Stimulated activated CD8-positive, alpha-beta memory T cell treated with anti-CD3 and anti-CD28 coated beads, Interleukin-15, amount 100 ng/mL, for 4 hours (primary cell): ENCODE results near the gene ARHGEF17.

Experiments
- DNase-seq, 2 donors: peaks; one replicate each; pipeline ENCODE4 v3.0.0-alpha.2; 2020; ENCODE audit warnings: low read depth in 2 of 2

Gene ARHGEF17

GRCh38 chr11:73393479-73394415, 85.7 kb downstream of the ARHGEF17 start:
- DNase-seq = peak; percentile 31 to 43

- DNase-seq = no peak
These were observed 86.6 kb downstream of the ARHGEF17 start for GRCh38 chr11:73394416-73395296.

DNA sequence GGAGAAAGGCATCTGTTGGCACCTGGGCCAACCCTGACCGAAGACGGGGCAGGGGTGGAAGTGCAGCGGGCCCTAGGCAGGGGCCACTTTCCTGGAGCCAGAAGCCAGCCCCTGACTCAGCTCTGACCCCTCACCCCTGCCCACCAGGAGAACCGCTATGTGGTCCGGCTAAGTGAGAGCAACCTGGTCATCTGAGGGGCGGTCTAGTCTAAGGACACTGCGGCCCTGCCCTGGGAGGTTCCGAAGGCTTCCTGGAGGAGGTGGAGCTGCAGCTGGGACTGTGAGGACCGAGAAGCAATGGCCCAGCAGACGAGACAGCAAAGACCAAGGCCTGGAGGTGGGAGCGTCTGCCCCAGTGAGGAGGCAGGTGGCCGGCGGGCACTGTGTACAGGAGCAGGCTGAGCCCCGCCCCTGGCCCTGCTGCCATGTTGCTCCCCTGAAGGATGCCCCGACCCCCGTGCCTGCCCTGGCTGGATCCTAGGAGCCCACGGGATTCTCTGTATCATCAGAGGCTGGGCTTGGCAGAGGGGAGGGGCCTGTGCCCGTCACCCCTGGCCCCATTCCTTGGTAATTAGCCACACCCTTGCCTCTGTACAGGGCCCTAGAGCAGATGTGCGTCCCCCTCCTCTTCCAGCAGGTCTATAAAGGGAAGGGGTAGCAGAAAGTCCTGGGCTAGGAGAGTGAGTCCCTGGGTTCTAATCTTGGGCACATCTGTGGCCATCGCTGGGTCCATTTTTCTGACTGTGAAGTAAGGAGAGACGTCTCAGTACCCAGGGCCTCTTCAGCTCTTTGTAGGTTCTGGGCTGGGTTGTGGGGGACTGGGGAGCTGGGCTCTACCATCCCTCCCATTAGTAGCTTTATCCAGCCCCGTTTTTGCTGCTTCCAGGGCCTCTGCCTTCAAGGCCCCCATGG, 87.5 kb downstream of the ARHGEF17 start:
- DNase-seq = no peak

- no peak for DNase-seq
These were observed 88.3 kb downstream of the ARHGEF17 start for GRCh38 chr11:73396251-73396930.

- DNase-seq = no peak
These were observed 88.9 kb downstream of the ARHGEF17 start for GRCh38 chr11:73396985-73397384.

DNA sequence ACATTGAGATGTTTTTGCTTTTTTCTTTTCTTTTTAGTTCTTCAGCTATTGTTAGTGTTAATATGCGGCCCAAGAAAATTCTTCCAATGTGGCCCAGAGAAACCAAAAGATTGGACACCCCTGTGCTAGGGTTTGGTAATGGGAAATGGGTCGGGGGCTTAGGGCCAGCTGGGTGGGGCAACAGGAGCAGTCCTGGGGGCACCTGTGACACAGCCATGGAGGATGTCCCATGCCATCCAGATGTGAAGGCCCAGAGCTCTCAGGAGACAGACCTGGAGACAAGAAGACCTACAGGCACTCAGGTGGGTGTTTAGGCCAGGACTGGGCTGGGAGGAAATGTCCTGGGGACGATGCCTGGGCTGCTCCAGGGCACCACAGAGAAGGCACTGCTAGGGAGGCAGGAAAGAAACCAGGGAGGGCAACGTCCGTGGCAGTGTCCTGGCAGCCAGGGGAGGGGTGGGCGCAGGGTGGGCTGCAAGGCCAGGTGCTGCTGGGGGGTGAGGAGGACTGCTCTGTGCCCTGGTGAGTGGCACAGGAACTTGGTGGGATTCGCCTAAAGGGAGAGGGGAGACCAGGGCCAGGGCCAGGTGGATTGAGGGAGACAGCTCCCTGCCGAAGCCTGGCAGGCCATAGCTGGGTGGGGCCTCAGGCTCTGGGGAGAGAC, 89.5 kb downstream of the ARHGEF17 start:
- DNase-seq = no peak

DNA sequence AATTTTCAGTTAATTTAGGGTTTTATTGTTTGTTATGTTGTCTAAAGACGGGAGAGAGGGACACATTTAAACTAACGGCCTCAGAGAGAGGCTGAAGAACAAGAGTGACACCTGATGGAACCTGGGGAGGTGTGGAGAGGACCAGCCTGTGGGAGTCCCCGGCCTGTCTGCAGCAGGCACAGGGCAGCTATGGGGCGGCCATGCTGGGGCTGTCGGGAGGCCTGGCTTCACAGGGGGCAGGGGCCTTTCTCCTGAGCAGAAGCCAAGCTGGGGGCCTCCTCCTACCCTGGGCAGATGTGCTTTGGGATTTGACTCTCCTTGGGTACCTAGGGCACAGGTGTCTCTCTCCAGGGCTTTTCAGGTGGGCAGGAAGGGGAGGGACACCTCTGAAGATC, 90.1 kb downstream of the ARHGEF17 start:
- DNase-seq = no peak

- DNase-seq = no peak
These were observed 90.6 kb downstream of the ARHGEF17 start for GRCh38 chr11:73398721-73399120.

- no peak for DNase-seq
These were observed 91.1 kb downstream of the ARHGEF17 start for GRCh38 chr11:73399159-73399590.

DNA sequence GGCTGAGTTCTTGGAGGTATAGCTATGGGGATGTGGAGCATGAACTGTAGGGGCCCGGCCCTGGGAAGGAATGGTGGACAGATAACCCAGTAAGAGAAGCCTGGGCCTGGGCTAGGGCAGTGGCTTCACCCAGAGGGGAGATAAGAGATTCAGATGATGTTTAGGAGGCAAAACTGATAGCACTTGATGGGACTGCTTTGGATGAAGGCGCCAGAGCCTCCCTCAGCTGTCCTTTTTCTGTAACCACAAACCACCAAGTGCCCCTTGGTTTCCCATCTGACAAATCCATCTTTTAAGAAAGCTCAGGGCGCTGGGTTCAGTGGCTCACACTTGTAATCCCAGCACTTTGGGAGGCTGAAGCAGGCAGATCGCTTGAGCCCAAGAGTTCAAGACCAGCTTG, 91.6 kb downstream of the ARHGEF17 start:
- DNase-seq = no peak

DNA sequence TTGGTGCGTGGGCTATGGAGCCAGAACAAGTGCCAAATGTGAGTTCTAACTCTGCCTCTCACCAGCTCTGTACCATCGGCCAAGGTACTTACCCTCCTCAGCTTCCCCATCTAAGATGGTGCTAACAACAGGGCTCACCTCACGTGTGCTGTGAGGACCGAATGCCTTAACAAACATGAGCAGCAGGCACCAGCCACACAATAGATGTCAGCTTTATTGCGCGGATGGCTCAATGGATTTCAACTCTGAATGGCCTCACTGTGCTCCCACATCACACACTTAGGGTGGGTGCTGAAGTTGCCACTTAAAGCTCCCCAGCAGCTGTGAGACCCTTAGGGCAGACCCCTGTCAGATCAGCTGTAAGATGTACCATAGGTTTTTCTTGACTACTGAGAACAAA, 92.2 kb downstream of the ARHGEF17 start:
- no peak for DNase-seq

DNA sequence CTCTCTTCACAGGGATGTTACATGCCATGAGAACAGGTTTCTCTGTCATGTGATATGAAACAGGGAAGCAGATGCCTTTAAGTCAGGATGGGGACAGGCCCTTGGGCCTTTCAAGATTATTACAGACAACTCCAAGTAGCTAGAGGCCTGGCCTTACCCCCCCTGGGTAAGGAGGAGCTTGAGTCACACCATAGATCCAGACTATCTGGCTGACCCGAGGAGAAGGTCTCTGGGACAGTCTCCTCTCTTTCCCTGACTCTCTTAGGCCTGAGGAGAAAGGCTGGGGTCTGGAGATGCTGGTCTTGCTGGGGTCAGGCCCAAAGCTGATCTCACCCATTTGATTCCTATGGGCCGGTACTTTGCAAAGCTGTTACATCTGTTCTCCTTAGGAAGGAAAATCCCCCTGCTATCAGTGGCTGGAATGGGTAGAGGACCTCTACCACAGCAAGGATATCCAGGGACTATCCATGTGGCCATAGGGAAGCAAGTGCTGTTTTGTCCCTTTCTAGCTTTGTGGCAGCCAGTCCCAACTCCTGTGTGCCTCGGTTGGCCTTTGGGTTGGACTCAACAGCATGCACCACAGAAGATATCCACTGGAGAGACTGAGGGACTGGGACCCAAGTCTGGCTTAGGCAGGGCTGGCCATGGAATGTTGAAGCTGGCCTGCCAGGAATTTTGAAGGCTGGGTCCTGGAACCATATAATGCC, 93.3 kb downstream of the ARHGEF17 start:
- no peak for DNase-seq

GRCh38 chr11:73401924-73402833, 94.1 kb downstream of the ARHGEF17 start:
- no peak for DNase-seq

- DNase-seq = no peak
These were observed 94.7 kb downstream of the ARHGEF17 start for GRCh38 chr11:73402834-73403185.

- no peak for DNase-seq
These were observed 95.5 kb downstream of the ARHGEF17 start for GRCh38 chr11:73403541-73403940.

GRCh38 chr11:73404048-73404447, 96.0 kb downstream of the ARHGEF17 start:
- no peak for DNase-seq

DNA sequence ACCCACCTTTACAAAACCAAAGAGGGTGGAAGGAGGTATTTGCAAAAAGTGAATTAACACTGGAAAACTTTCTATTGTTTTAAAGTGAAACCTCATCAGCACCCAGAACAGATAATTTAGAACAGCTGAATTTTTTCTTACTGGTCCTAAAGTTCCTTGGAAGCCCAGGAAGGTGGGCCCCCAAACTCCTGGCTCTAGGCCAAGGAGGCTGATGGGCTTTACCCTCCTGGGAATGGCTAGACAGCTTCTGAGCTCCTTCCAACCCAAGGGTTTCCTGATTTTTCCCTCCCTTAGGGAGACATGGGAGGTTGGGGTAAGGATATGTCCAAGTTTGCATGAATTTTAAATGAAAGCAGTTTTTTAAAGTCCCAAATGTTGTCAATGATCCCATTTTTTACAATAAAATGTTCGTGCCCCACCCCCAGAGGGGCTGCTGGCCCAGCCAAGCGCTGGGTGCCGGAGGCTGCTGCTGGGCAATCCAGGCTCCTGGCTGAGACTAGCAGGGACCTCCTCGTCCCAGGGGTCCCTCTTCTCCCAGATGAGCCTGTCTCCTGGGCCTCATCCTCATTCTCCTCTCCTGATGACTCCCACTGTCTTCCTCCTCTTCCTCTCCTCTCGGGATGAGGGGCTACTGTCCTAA, 96.5 kb downstream of the ARHGEF17 start:
- no peak for DNase-seq

- DNase-seq = no peak
These were observed 97.1 kb downstream of the ARHGEF17 start for GRCh38 chr11:73405146-73405510.
